Upper lobe of left lung (tissue), 4 donors: Measurements from ENCODE around the gene VCX.

ENCODE experiments used
- CTCF ChIP-seq, 6 experiments: fragments of 450-650 bp in 4 of 6; fragments of 200-600 bp in 2 of 6; sonication (generic) in 2 of 6; IDR thresholded peaks; one replicate each; pipeline ENCODE4 v1.5.1; 2016 to 2019; ENCODE audit warnings: antibody characterized with exemption in 6 of 6
- POLR2A ChIP-seq, 4 donors: fragments of 450-650 bp; IDR thresholded peaks; one replicate each; pipeline ENCODE4 v1.5.1; 2016 to 2017; ENCODE audit warnings: antibody characterized with exemption in 4 of 4, mild to moderate bottlenecking in 2 of 4

- no peak for TF ChIP-seq CTCF (IDR thresholded peaks at IDR 0.05)
- TF ChIP-seq POLR2A (IDR thresholded peaks at IDR 0.05) = no peak
Measured at GRCh38 chrX:7876957-7877356, 34.0 kb downstream of the VCX start.
